Umbilical cord (tissue), 2 donors: Measurements from ENCODE around the gene C17orf75. TPM values are rescaled to one million over a fixed set of nuclear protein-coding genes. Genes with fewer than 3 reads are reported as not detected.

Experiments used
- DNase-seq: peaks from one replicate; pipeline ENCODE4 v3.0.0-alpha.2; 2015; ENCODE audit warnings: low spot score
- total RNA-seq: library from RNA; depleted of rRNA; stranded (reverse); fragments of >200 nt; gene quantifications from one replicate; pipeline ENCODE4 v1.2.3, GENCODE V29; 2014; ENCODE audit warnings: low replicate concordance; ENCODE audit not compliant: insufficient read depth

Gene C17orf75
- total RNA-seq, 1 donor from 2014 or later = 10.4 TPM

DNA sequence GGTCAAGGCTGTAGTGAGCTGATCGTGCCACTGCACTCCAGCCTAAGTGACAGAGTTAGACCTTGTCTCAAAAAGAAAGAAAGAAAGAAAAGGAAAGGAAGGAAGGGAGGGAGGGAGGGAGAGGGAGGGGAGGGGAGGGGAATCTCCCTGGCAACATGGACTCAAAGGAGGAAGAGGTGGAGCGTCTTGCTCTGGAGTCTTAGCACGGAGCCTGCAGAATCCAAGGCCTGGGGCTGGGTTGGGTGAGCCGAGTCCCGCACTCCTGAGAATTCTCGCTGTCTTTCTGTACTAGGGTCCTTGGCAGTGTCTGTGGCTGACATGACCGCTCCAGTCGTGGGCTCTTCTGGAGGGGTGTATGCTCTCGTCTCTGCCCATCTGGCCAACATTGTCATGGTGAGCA lies 36.9 kb downstream of the C17orf75 start:
- DNase-seq = no peak

DNA sequence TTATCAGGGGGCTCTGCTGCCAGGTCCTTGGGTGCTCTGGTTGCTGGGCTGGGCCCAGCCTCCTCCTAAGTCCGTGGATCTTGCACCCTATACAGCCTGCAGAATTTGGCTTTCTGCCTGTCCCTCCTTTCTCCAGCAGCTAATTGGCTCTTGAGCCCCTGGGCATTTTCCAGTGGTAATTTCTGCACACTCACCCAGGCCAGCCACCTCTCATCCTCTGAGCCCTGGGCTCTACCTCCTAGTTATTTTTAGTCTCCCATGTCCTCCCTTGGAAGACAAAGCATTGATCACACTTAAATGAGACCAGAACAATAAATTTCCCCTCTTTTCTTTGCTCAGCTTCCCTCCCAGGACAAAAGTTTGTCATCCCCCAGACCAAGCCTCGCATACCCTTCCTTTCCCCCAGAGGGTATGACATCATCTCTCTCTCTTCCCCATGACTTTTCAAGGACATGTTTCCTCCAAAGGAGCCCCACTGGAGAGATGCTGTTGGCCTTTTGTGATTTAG lies 38.1 kb downstream of the C17orf75 start:
- no peak for DNase-seq

DNA sequence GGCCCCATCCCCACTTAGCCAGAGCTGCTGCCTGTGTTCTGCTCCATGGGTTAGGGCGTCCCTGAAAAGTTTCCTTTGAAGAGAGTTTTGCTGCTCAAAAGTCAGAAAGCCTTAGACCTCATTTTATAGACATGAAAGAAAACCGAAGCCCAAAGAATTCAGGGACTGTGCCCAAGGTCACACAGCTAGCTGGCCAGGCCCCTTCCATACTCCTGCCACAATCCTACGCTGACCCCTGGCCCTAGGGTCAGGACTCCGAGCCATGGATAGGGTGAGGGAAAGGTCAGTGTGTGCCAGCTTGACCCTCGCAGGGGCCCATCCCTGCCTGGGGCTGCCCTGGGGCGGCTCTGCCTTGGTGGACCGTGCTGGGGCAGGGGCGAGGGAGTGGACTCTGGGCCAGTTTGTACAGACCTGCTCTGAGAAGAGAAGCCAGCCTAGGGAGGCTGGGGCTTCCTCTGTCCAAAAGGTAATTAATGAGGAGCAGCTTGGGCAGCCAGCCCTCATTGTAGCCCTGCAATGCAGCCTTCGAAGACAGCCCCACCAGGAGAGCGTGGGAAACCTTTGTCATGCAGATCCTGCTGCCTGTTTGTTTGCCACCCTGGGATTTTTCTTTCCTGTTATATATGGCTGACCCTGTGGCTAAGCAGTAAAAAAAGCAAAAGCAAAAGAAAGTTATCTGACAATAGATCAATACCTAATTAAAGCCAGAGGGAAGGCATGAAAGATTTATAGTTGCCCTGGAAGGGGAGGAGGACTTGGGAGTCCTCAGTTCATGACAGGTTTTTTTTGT lies 38.9 kb downstream of the C17orf75 start:
- no peak for DNase-seq

DNA sequence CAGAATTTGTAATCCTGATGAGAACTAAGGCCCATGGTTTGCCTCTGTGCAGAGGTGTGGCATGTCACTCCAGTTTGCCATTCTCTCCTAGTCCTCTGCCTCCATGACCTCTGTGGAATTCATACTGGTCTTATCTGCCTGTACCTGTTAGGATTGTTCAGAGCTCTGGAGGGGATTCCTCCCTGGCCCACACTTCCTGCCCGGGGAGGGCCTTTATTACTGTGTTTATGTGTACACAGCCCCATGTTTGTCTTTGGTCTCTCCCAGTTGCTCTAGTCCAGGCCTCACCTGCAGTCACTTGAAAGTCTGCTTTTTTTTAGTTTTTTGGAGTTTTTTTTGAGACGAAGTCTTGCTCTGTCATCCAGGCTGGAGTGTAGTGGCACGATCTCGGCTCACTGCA lies 39.9 kb downstream of the C17orf75 start:
- no peak for DNase-seq

DNA sequence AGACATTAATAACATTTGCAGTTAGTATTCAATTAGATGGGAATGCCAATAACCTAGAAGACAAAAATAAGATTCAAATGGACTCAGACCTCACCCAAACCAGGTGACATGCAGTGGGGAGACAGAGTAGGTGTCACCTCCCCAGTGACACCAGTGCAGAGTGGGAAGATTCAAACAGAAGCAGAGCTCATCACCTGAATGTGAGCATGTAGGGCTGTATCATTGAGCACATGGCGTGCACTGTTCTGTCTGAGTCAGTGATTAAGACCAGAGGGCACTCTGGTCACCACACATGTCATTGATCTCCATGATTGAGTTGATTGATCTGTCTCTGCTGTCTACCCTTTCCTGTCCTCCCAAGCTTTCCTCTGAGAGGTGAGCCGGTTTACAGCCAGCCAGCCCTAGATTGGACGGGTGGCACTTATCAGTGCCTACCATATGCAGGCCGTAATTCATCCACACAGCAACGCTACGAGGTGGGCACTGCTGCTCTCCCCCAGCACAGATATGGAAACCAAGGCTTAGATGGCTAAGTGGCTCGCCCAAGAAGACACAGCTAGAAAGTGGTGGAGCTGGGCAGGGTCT lies 42.3 kb downstream of the C17orf75 start:
- DNase-seq = no peak

DNA sequence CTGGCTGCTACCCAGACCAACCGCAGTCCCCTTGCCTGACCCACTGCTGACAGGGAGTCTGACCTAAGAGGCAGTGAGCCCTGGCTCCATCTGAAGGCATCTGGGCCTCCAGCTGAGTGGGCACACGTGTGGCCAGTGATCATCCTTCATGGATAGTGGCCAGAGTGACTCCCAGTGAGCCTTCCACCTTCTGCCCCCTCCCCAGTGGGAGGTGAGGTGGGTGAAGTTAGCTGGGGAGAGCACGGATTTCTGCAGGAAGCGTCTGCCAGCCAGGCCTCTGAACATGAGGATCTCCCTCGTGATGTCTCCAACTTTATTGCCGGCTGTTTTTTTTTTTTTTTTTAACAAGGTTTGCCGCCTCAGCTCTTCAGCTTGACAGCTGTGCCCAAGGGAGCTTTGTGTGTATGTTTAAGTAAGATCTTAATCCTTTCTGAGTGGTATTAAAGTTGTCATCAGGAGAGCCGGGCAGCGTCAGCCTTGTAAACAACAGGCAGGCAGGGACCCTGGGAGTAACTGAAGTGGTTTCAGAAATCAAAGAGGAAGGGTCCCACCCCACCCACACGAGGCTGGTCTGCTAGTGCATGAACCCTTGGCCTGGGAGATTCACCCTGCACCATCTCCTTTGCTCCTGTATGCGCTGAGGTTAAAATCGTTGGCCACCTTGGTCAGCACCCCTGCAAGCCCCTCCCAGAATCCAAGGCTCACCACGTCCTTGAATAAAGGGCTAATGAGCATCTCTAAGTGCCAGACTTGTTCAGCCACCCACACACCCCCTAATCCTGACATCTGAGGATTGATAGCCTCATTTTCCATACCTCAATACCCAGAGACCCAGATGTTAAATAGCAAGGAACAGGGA lies 43.0 kb downstream of the C17orf75 start:
- DNase-seq = peak; percentile 23

- DNase-seq = no peak
Measured at GRCh38 chr17:32298298-32298697, 43.7 kb downstream of the C17orf75 start.

DNA sequence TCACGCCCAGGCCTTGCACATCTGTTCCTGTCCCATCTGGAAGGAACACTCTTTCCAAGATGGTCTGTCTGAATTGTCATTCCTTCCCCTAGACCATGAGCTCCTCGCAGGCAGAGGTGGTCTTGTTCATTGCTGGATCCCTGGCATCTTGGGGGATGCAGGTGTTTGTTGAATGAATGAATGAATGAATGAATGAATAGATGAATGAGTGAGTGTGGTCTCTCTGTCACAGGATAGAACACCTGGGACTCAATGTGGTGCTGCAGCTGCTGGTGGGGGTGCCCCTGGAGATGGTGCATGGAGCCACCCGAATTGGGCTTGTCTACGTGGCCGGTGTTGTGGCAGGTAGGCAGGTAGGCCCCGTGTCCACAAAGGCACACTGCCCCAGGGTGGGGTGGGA lies 44.1 kb downstream of the C17orf75 start:
- DNase-seq = no peak

DNA sequence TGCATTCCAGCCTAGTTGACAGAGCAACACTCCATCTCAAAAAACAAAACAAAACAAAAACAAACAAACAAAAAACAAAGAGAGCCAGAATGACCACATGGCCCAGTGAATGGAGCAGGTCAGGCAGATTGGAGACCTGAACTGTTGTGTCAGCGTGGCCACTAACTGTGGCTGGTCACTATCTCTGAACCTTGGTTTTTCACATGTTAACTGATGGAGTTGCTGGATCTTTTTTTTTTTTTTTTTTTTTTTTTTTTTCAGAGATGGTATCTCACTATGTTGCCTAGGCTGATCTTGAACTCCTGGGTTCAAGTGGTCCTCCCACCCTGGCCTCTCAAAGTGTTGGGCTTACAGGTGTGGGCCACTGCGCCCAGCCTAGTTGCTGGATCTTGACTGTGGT lies 44.5 kb downstream of the C17orf75 start:
- no peak for DNase-seq

DNA sequence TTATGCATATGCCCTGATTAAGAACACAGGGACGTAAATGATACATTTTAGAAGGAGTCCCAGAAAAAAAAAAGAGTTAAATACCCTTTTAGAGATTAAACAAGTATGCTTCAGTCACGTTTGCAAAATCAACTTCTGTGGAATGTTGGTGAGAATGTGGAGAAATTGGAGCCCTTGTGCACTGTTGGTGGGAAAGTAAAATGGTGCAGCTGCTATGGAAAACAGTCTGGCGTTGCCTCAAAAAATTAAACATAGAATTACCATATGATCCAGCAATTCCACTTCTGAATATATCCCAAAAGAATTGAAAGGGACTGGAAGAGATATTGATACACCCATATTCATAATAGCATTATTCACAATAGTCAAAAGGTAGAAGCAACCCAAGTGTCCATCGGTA lies 49.9 kb downstream of the C17orf75 start:
- DNase-seq = no peak

- DNase-seq = no peak
Measured at GRCh38 chr17:32289471-32290070, 52.4 kb downstream of the C17orf75 start.

GRCh38 chr17:32288615-32289014 lies 53.4 kb downstream of the C17orf75 start:
- no peak for DNase-seq

- no peak for DNase-seq
Measured at GRCh38 chr17:32287804-32288511, 54.0 kb downstream of the C17orf75 start.

- no peak for DNase-seq
Measured at GRCh38 chr17:32286518-32286900, 55.5 kb downstream of the C17orf75 start.

GRCh38 chr17:32285746-32286517 lies 56.0 kb downstream of the C17orf75 start:
- DNase-seq = no peak

DNA sequence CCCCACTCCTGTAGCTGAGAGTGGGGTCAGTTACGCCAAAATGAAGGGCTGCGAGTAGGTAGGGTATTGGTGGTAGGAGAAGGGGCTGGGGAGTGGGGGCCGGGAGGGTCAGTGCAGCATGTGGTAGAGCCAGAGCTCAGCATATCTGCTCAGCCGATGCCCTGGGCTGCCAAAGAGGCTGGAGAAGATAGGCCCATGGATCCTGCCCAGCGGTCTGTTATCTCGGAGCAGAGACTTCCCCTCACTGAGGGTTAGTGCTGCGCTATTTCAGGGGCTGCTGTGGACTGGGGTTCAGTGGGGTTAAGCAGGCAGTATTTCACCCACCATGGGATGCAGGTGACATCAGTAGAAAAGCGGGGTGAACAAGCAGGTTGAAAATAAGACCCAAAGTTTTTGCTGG lies 56.7 kb downstream of the C17orf75 start:
- no peak for DNase-seq

DNA sequence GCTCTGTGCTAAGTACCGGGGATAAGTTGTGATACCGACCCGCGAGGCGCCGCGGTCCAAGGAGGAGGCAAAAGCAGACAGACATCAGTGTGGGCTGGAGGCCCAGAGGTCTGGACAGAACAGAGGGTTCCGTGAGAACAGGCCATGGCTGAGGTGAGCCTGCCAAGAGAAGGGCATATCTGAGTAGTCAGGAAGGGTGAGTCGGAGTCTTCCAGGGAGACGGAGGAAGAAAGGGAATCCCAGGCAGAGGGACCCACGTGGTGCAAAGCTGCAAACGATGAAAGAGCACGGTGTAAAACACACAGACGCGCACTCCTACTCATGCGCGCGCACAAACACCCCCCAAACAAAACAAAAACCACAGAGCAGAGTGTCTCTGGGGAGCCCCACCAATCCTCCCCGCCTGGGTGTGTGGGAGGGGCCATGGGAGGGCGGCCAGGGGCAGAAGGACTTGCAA lies 58.2 kb downstream of the C17orf75 start:
- DNase-seq = no peak

DNA sequence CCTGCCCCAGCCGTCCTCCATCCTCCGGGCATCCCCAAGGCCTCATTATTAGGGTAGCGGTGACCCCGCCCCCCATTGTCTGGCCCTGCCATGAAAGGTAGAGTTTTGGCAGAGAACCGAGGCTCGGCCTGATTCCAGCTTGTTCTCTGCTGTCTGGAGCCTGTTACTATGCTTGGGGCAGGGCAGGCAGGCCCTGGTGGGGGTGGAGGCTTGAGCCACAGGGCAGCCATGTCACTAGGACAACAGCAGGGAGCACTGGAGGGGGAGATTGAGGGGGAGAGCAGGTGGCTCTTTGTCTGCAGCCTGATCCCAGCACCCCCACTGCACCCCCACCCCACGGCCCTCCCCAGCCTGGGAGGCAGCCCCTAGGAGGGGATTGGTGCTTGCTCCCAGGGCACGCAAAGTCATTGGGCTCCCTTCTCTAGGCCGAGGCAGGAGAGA lies 60.9 kb downstream of the C17orf75 start:
- no peak for DNase-seq

DNA sequence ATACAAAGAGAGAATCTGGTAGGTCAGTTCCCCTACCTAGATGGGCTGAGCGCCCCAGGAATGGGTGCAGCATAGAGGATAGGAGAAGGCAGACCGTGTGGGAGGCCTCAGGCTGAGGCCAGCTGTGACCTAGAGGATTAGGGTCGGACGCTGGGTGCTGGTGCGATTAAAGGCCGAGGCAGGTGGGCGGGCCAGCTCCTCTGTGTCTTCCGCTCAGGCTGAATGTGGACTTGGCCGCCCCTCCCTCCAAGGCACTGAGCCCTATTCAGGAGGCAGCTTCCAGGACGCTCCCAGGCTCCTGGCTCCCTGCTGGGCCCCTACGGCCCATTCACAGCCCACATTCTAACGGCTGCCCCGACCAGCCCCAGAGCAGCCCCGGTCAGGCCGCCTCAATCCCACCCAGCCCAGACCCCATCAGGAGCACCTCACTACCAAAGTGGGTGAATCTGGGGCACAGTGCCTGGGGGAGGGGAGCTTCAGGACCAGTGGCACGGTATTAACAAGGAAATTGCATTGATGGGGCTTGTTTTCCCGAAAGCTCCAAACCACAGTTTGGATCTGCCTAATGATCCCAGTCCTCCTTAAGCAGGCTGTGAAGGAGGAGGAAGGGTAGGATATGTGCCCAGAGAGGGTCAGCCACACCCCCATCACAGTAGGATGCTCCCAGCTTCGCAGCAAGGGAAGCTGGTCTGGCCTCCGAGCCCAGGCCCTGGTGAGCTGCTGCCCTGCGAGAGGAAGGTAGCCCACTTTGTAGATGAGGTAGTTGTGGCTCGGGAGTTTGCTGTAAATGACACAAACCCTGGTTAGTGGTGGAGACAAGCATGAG lies 61.9 kb downstream of the C17orf75 start:
- DNase-seq = no peak
